IMR-90 (cell line): ENCODE results near the gene CBL. TPM values are rescaled to one million over a fixed set of nuclear protein-coding genes. Genes with fewer than 3 reads are reported as not detected.
A peak's percentile ranks its signal among the peaks of the same experiment; 100 is the strongest.

Experiments used
- polyA plus RNA-seq, 3 experiments: library from polyadenylated mRNA; depleted of rRNA; stranded (reverse); fragments of >200 nt; gene quantifications; 2 replicates each; pipeline ENCODE4 v1.2.3, GENCODE V29; 2012; ENCODE audit warnings: low replicate concordance in 1 of 3
- total RNA-seq: library from RNA; depleted of rRNA; stranded (reverse); fragments of >200 nt; gene quantifications from 2 replicates; pipeline ENCODE4 v1.2.3, GENCODE V29; 2012
- TF ChIP-seq, protein P1 (sequence below): conservative IDR thresholded peaks from 2 replicates; pipeline ENCODE4 v1.5.1; 2012; ENCODE audit warnings: mild to moderate bottlenecking, low read depth, low read length, improper control_type of control experiment

The CBL gene
- total and polyA plus RNA-seq, 2 of the 4 experiments (the other 2 are of a cell fraction) = 6.1 to 11.8 TPM

DNA sequence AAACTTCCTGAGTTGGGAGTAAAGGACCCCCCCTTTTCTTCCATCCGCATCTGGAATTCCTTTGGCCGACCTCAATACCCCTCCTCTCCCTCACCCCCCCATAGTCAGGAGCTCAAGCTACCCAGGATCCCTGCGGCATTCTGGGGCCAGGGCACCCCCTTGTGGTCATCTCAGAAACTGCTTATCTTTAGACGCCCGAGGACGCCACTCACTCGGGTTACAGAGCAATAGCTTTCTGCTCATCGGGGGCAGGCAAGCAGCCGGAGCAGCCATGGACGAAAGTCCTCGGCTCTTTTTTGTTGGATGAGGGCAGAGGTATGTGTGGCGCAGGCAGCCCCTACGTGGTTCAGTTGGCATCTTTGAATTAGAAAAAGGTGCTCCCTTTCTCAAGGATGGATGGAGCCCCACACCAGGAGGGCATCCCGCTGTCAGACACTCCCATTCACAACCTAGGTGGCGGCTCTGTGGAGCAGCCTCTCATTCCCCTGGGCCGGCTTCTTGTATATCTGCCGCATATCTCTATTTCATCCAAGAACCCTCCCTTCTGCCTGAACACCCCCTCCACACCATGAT lies 132.3 kb downstream of the CBL start (continued):
- TF ChIP-seq, protein P1, sequence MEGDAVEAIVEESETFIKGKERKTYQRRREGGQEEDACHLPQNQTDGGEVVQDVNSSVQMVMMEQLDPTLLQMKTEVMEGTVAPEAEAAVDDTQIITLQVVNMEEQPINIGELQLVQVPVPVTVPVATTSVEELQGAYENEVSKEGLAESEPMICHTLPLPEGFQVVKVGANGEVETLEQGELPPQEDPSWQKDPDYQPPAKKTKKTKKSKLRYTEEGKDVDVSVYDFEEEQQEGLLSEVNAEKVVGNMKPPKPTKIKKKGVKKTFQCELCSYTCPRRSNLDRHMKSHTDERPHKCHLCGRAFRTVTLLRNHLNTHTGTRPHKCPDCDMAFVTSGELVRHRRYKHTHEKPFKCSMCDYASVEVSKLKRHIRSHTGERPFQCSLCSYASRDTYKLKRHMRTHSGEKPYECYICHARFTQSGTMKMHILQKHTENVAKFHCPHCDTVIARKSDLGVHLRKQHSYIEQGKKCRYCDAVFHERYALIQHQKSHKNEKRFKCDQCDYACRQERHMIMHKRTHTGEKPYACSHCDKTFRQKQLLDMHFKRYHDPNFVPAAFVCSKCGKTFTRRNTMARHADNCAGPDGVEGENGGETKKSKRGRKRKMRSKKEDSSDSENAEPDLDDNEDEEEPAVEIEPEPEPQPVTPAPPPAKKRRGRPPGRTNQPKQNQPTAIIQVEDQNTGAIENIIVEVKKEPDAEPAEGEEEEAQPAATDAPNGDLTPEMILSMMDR = peak; percentile 95
